GM12878 (cell line): ENCODE results near the gene SPTAN1. TPM values are rescaled to one million over a fixed set of nuclear protein-coding genes. Genes with fewer than 3 reads are reported as not detected.
A peak's percentile ranks its signal among the peaks of the same experiment; 100 is the strongest.

Experiments
- ATAC-seq: fragments of 200-7000 bp; cut with Tn5 transposase; 3 replicates; pipeline ENCODE4 v1.9.1; 2020; ENCODE audit warnings: mild to moderate bottlenecking, moderate library complexity
- BruUV-seq: library from RNA; stranded (reverse); fragments of 400-500 nt; replicated peaks from 2 replicates; lab custom pipeline; 2021; lab: Mats Ljungman, UMichigan
- CTCF ChIA-PET: fragments of 300-600 bp; sonication (Branson Sonifier 250); formaldehyde crosslinking; extraction: SDS; loops from one replicate; lab custom pipeline; 2021; ENCODE audit warnings: inconsistent platforms; lab: Yijun Ruan, JAX
- POLR2A ChIA-PET: fragments of 350-600 bp; formaldehyde crosslinking; extraction: SDS; loops from one replicate; lab custom pipeline; 2021; ENCODE audit warnings: inconsistent platforms; lab: Charles Lee
- RAD21 ChIA-PET: fragments of 300-600 bp; sonication (Branson Sonifier 250); formaldehyde crosslinking; loops from one replicate; lab custom pipeline; 2023; ENCODE audit warnings: antibody characterized with exemption; ENCODE audit not compliant: unreplicated experiment; lab: Charles Lee
- SMC1A ChIA-PET: fragments of 300-600 bp; sonication (Branson Sonifier 250); formaldehyde crosslinking; loops from one replicate; lab custom pipeline; 2023; ENCODE audit not compliant: unreplicated experiment, uncharacterized antibody; lab: Charles Lee
- DNase-seq: peaks from one replicate; pipeline ENCODE4 v3.0.0-alpha.2; 2011; ENCODE audit warnings: low read depth, low spot score
- FAIRE-seq: peaks from 3 replicates; lab custom pipeline; 2011; peaks lifted over from hg19 to GRCh38; lab: Jason Lieb, UNC
- H2AFZ ChIP-seq: 2 replicates; pipeline ENCODE4 v1.6.0; 2011; ENCODE audit warnings: low read depth, low read length, control low read depth; ENCODE audit not compliant: control insufficient read depth
- H3K27ac ChIP-seq: 2 replicates; pipeline ENCODE4 v1.5.1; 2011; ENCODE audit warnings: control low read depth; ENCODE audit not compliant: control insufficient read depth, insufficient read depth
- H3K27me3 ChIP-seq, 2 experiments: replicated peaks in 1 of 2; 2 replicates each; pipeline versions ENCODE4 v1.6.0 to v1.6.1; 2011; ENCODE audit warnings: low read length in 1 of 2; ENCODE audit not compliant: control insufficient read depth in 2 of 2, insufficient read depth in 2 of 2
- H3K36me3 ChIP-seq, 2 experiments: 2 replicates each; pipeline ENCODE4 v1.5.1; 2011; ENCODE audit warnings: low read length in 1 of 2; ENCODE audit not compliant: control insufficient read depth in 2 of 2, insufficient read depth in 2 of 2
- H3K4me1 ChIP-seq: 2 replicates; pipeline ENCODE4 v1.6.1; 2011; ENCODE audit warnings: mild to moderate bottlenecking, low read length, moderate library complexity, mixed read lengths; ENCODE audit not compliant: control insufficient read depth, insufficient read depth
- H3K4me2 ChIP-seq: 2 replicates; pipeline ENCODE4 v1.6.0; 2011; ENCODE audit warnings: control low read depth; ENCODE audit not compliant: control insufficient read depth, insufficient read depth
- H3K4me3 ChIP-seq: fragments of 200-600 bp; sonication (generic); 2 replicates; pipeline ENCODE4 v1.5.1; 2016
- H3K79me2 ChIP-seq: 2 replicates; pipeline ENCODE4 v1.6.0; 2011; ENCODE audit warnings: low read length; ENCODE audit not compliant: control insufficient read depth, insufficient read depth
- H3K9ac ChIP-seq: 2 replicates; pipeline ENCODE4 v1.8.0; 2011; ENCODE audit warnings: low read length, control low read depth, mixed read lengths; ENCODE audit not compliant: control insufficient read depth, insufficient read depth
- H3K9me3 ChIP-seq: replicated peaks from 3 replicates; pipeline ENCODE4 v1.5.1; 2011; ENCODE audit warnings: mild to moderate bottlenecking, low read length; ENCODE audit not compliant: control insufficient read depth, insufficient read depth
- H4K20me1 ChIP-seq: 2 replicates; pipeline ENCODE4 v1.6.0; 2011; ENCODE audit not compliant: control insufficient read depth, insufficient read depth
- ATF3 ChIP-seq: IDR thresholded peaks from 2 replicates; pipeline ENCODE4 v1.6.1; 2011; ENCODE audit warnings: low read depth, mild to moderate bottlenecking, low read length, moderate library complexity, borderline replicate concordance; ENCODE audit errors: extremely low read depth
- BRCA1 ChIP-seq: IDR thresholded peaks from 2 replicates; pipeline ENCODE4 v1.6.1; 2011; ENCODE audit warnings: low read depth, low read length, improper control_type of control experiment
- CHD4 ChIP-seq: fragments of 200-600 bp; sonication (generic); IDR thresholded peaks from 2 replicates; pipeline ENCODE4 v1.6.1; 2016; ENCODE audit warnings: mild to moderate bottlenecking
- EGR1 ChIP-seq, 2 experiments: IDR thresholded peaks; 1 replicate in 1 of 2; 2 replicates in 1 of 2; pipeline ENCODE4 v1.6.1; 2011 to 2012; ENCODE audit warnings: low read depth in 2 of 2, low read length in 2 of 2, borderline replicate concordance in 1 of 2, mild to moderate bottlenecking in 1 of 2, moderate library complexity in 1 of 2
- GABPA ChIP-seq: IDR thresholded peaks from 2 replicates; pipeline ENCODE4 v1.6.1; 2014; ENCODE audit warnings: antibody characterized with exemption, low read depth, mild to moderate bottlenecking, inconsistent platforms
- IKZF1 ChIP-seq: fragments of 450-650 bp; conservative IDR thresholded peaks from 2 replicates; pipeline ENCODE4 v1.6.1; 2017; ENCODE audit warnings: antibody characterized with exemption, mild to moderate bottlenecking
- NFYA ChIP-seq: IDR thresholded peaks from 2 replicates; pipeline ENCODE4 v1.6.1; 2011; ENCODE audit warnings: low read depth, mild to moderate bottlenecking, low read length, improper control_type of control experiment, borderline replicate concordance
- NR2C1 ChIP-seq: fragments of 450-650 bp; IDR thresholded peaks from 2 replicates; pipeline ENCODE4 v1.6.1; 2017; ENCODE audit warnings: antibody characterized with exemption, mild to moderate bottlenecking, moderate library complexity
- PRDM15 ChIP-seq: fragments of 450-650 bp; formaldehyde crosslinking; IDR thresholded peaks from 2 replicates; pipeline ENCODE4 v1.4.0; 2020; ENCODE audit warnings: mild to moderate bottlenecking, moderate library complexity
- RCOR1 ChIP-seq: conservative IDR thresholded peaks from 2 replicates; pipeline ENCODE4 v1.6.1; 2012; ENCODE audit warnings: low read depth, low read length, improper control_type of control experiment
- TARDBP ChIP-seq: IDR thresholded peaks from 2 replicates; pipeline ENCODE4 v1.6.1; 2016; ENCODE audit warnings: borderline replicate concordance
- TCF3 ChIP-seq: IDR thresholded peaks from 2 replicates; pipeline ENCODE4 v1.6.1; 2012; ENCODE audit warnings: low read depth, mild to moderate bottlenecking, low read length, borderline replicate concordance; ENCODE audit not compliant: insufficient read depth
- ZNF622 ChIP-seq: fragments of 450-650 bp; IDR thresholded peaks from 2 replicates; pipeline ENCODE4 v1.6.1; 2017; ENCODE audit warnings: mild to moderate bottlenecking, inconsistent platforms
- ZNF687 ChIP-seq: fragments of 450-650 bp; IDR thresholded peaks from 2 replicates; pipeline ENCODE4 v1.6.1; 2017; ENCODE audit warnings: mild to moderate bottlenecking, moderate library complexity
- ZZZ3 ChIP-seq: IDR thresholded peaks from 2 replicates; pipeline ENCODE4 v1.6.1; 2011; ENCODE audit warnings: low read depth; ENCODE audit not compliant: control insufficient read depth, insufficient read length
- WGBS: methylation state at CpG from one replicate; pipeline ENCODE4 v1.1.6; 2016; ENCODE audit warnings: low lambda C conversion rate; ENCODE audit not compliant: insufficient replicate concordance, insufficient coverage; ENCODE audit errors: missing lambda C conversion rate; 5-methylcytosine and 5-hydroxymethylcytosine counted together
- in situ Hi-C: fragments of 300-500 bp; cut with MboI; formaldehyde crosslinking; loops from 9 replicates; pipeline ENCODE4 v1.14.3; 2018; ENCODE audit warnings: mixed read lengths
- intact Hi-C: fragments of 100-400 bp; cut with micrococcal nuclease; formaldehyde crosslinking; loops from one replicate; pipeline ENCODE4 v1.14.2; 2022; ENCODE audit not compliant: unreplicated experiment
- polyA plus RNA-seq, 11 experiments: library from polyadenylated mRNA; depleted of rRNA in 4 of 11; unstranded in 6 of 11; stranded (reverse) in 5 of 11; fragments of >200 nt; fragmentation: Nextera tagmentation in 4 of 11; fragmentation: Illumina TruSeq in 1 of 11; extraction: Ambion mirVana in 4 of 11; extraction: Trizol in 1 of 11; gene quantifications; 1 replicate in 1 of 11; 2 replicates in 10 of 11; pipeline versions ENCODE4 v1.2.1 to v1.2.3, GENCODE V29; 2011 to 2016; ENCODE audit warnings: inconsistent platforms in 2 of 11, missing spikeins in 2 of 11, low read depth in 1 of 11
- total RNA-seq, 4 experiments: library from RNA; depleted of rRNA in 3 of 4; stranded (reverse); fragments of >200 nt in 3 of 4; fragmentation: Illumina TruSeq in 1 of 4; extraction: Trizol in 1 of 4; gene quantifications; 2 replicates each; pipeline versions ENCODE4 v1.2.1 to v1.2.3, GENCODE V29; 2013 to 2021

The SPTAN1 gene
- total and polyA plus RNA-seq, 10 of the 15 experiments (the other 5 are each of a cell fraction or from before 2014, with no cell fraction given) = 18.7 to 156 (median 73.6) TPM

- ChIA-PET POLR2A (interaction anchor here (0.6 to 1.1 kb wide), 3 partner anchors 17 to 1452 kb away, joined by 3 read pairs; partner anchors contain the start of gene GLE1), RAD21 (interaction anchor here (1.8 kb wide), 1 partner anchor 10 kb away, joined by 5 read pairs; no protein-coding TSS in a partner anchor), SMC1A (interaction anchor here (0.6 to 1.2 kb wide), 3 partner anchors 34 to 244 kb away, joined by 3 read pairs; no protein-coding TSS in a partner anchor), CTCF (no interaction called here)
- H3K4me2 ChIP-seq = no peak overlapping the region
- H3K4me3 ChIP-seq = no peak overlapping the region
- no peaks in the 10 kb centered on the region for H3K79me2 ChIP-seq
- H4K20me1 ChIP-seq = no peaks in the 10 kb centered on the region
- H3K36me3 ChIP-seq = peaks cover 6 to 26% of the 10 kb centered on the region in 2 experiments
- in situ Hi-C loops (no loop called here), intact Hi-C loops (no loop called here)
- BruUV-seq = TSS peak; percentile 21
- H3K27ac ChIP-seq = no peak overlapping the region
- ATAC-seq (no peak), FAIRE-seq (no peak), DNase-seq (no peak)
- no peak for TF ChIP-seq ZZZ3
- TF ChIP-seq EGR1 (IDR thresholded peaks at IDR 0.05; ENCODE audit: borderline replicate concordance in 1 of 2, low read depth in 2 of 2, low read length in 2 of 2) = no peak
- no peak for TF ChIP-seq GABPA
- no peak for TF ChIP-seq BRCA1
- no peak for TF ChIP-seq NFYA
- no peak for TF ChIP-seq IKZF1
- no peak for TF ChIP-seq PRDM15 (CRISPR knock-in tag)
- TF ChIP-seq ZNF622 = no peak
- no peak for TF ChIP-seq ATF3
- no peak for TF ChIP-seq ZNF687
- TF ChIP-seq TARDBP = no peak
- no peak for TF ChIP-seq CHD4
- TF ChIP-seq RCOR1 = no peak
- no peak for TF ChIP-seq TCF3
- no peak for TF ChIP-seq NR2C1
- no peak overlapping the region for H3K9ac ChIP-seq
- H2AFZ ChIP-seq = no peak overlapping the region
- H3K27me3 ChIP-seq = no peaks in the 10 kb centered on the region
- WGBS = 96% methylated on average over 6 of the region's 6 CpGs
- H3K4me1 ChIP-seq = no peaks in the 10 kb centered on the region
- H3K9me3 ChIP-seq = no peaks in the 10 kb centered on the region; the same call in 2 of the 3 replicates
These were observed 30.4 kb upstream of the SPTAN1 start for GRCh38 chr9:128521956-128522355.
